Measurements from ENCODE around the gene B3GNT3. TPM values are rescaled to one million over a fixed set of nuclear protein-coding genes. Genes with fewer than 3 reads are reported as not detected.
A peak's percentile ranks its signal among the peaks of the same experiment; 100 is the strongest.
"Not testable (repeated sequence)": the region's sequence is repeated elsewhere in the genome, so short reads cannot be mapped to it uniquely, and the experiment has no call there.

The B3GNT3 gene
- total and polyA plus RNA-seq, 2 of the 13 experiments (the other 11 are each of a cell fraction or from before 2014, with no cell fraction given), result 0.86 to 4.0 TPM

DNA sequence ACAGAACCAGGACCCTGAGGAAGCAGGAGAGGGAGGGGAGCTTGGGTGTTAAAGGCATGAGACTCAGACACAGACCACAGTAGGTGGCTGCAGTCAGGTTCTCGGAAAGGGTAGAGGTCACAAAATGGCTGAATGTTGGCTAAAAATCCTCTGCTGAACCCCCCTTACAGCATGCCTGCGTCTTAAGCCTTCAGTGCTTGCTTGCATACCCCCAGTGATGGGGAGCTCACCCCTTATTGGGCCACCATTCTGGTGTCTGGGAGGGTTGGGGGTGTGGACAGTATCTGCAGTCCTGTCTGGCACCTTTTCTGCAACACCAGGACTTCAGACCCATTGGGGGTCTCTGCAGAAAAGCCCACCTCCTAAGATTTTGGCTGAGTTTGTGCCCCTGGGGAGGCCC is 14.2 kb upstream of the B3GNT3 start (continued):
- TF ChIP-seq, protein P1, sequence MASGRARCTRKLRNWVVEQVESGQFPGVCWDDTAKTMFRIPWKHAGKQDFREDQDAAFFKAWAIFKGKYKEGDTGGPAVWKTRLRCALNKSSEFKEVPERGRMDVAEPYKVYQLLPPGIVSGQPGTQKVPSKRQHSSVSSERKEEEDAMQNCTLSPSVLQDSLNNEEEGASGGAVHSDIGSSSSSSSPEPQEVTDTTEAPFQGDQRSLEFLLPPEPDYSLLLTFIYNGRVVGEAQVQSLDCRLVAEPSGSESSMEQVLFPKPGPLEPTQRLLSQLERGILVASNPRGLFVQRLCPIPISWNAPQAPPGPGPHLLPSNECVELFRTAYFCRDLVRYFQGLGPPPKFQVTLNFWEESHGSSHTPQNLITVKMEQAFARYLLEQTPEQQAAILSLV (CRISPR knock-in tag; IDR thresholded peaks at IDR 0.05; ENCODE audit: borderline replicate concordance), result no peak
- TF ChIP-seq BORCS8-MEF2B (CRISPR knock-in tag; IDR thresholded peaks at IDR 0.05) (no peak), NAIF1 (CRISPR knock-in tag; IDR thresholded peaks at IDR 0.05; ENCODE audit: borderline replicate concordance) (no peak), CREB1 (IDR thresholded peaks at IDR 0.05) (no peak), CREB1 (CRISPR knock-in tag; IDR thresholded peaks at IDR 0.05) (no peak), ZNF326 (CRISPR knock-in tag; IDR thresholded peaks at IDR 0.05; ENCODE audit: borderline replicate concordance) (no peak)
- TF ChIP-seq, protein P2, sequence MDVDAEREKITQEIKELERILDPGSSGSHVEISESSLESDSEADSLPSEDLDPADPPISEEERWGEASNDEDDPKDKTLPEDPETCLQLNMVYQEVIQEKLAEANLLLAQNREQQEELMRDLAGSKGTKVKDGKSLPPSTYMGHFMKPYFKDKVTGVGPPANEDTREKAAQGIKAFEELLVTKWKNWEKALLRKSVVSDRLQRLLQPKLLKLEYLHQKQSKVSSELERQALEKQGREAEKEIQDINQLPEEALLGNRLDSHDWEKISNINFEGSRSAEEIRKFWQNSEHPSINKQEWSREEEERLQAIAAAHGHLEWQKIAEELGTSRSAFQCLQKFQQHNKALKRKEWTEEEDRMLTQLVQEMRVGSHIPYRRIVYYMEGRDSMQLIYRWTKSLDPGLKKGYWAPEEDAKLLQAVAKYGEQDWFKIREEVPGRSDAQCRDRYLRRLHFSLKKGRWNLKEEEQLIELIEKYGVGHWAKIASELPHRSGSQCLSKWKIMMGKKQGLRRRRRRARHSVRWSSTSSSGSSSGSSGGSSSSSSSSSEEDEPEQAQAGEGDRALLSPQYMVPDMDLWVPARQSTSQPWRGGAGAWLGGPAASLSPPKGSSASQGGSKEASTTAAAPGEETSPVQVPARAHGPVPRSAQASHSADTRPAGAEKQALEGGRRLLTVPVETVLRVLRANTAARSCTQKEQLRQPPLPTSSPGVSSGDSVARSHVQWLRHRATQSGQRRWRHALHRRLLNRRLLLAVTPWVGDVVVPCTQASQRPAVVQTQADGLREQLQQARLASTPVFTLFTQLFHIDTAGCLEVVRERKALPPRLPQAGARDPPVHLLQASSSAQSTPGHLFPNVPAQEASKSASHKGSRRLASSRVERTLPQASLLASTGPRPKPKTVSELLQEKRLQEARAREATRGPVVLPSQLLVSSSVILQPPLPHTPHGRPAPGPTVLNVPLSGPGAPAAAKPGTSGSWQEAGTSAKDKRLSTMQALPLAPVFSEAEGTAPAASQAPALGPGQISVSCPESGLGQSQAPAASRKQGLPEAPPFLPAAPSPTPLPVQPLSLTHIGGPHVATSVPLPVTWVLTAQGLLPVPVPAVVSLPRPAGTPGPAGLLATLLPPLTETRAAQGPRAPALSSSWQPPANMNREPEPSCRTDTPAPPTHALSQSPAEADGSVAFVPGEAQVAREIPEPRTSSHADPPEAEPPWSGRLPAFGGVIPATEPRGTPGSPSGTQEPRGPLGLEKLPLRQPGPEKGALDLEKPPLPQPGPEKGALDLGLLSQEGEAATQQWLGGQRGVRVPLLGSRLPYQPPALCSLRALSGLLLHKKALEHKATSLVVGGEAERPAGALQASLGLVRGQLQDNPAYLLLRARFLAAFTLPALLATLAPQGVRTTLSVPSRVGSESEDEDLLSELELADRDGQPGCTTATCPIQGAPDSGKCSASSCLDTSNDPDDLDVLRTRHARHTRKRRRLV (CRISPR knock-in tag; IDR thresholded peaks at IDR 0.05), result no peak

DNA sequence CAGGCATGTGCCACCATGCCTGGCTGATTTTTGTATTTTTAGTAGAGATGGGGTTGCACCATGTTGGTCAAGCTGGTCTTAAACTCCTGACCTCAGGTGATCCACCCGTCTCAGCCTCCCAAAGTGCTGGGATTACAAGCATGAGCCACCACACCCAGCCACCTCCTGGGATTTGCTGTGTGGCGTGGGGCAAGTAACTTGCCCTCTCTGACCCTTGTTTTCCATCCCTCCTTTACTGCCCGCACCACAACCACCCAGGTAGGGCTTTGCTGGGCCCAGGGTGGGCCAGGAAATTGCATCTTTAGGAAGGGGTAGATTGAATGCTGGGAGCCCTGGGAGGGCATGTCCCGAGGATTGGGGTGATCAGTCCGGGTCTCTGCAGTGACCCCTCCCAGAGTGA is 11.2 kb upstream of the B3GNT3 start:
- H3K9ac ChIP-seq (ENCODE audit: insufficient read depth, low read depth, low read length); H2AFZ ChIP-seq (ENCODE audit: low read length); H3K4me3 ChIP-seq (replicated peaks in 1 of 3; ENCODE audit: insufficient read depth in 1 of 3, low read depth in 2 of 3, low read length in 3 of 3); H4K20me1 ChIP-seq (ENCODE audit: insufficient read depth, low read length); FAIRE-seq; H3K27me3 ChIP-seq (ENCODE audit: control insufficient read depth in 1 of 2, insufficient read depth in 2 of 2, low read length in 2 of 2); H3K79me2 ChIP-seq (ENCODE audit: insufficient read depth, low read length); H3K9me3 ChIP-seq (ENCODE audit: low read length); intact Hi-C loops (cut with micrococcal nuclease; ENCODE audit: unreplicated experiment); BruUV-seq (replicated peaks); H3K36me3 ChIP-seq (replicated peaks in 1 of 2; ENCODE audit: control insufficient read depth in 1 of 2, insufficient read depth in 2 of 2, low read length in 2 of 2); H3K4me1 ChIP-seq (ENCODE audit: insufficient read depth, low read length); H3K4me2 ChIP-seq (ENCODE audit: low read depth, low read length); ATAC-seq; DNase-seq (ENCODE audit: low spot score); in situ Hi-C loops (cut with HindIII; ENCODE audit: extremely low pct_ligation_motif_present, low pct_unique_long_range_greater_than_20kb); H3K27ac ChIP-seq (ENCODE audit: extremely low read length, insufficient read depth, low read length): not testable (repeated sequence)
- ChIA-PET CTCF (ENCODE audit: low intra/inter-chr PET ratio, low total read pairs) (interaction anchor here (1.9 kb wide), 1 partner anchor 72 kb away, joined by 8 read pairs; no protein-coding TSS in a partner anchor), POLR2A (interaction anchor here (1.9 kb wide), 1 partner anchor 76 kb away, joined by 6 read pairs; the partner anchor contains the start of gene RPL18A)
- TF ChIP-seq ZNF768 (CRISPR knock-in tag; IDR thresholded peaks at IDR 0.05), result peak; percentile 86
- 93% methylated on average over 4 of the region's 5 CpGs for WGBS (ENCODE audit: low lambda C conversion rate)

Measured in HepG2 (cell line).